ENCODE results near the gene ROGDI.

The ROGDI gene

GRCh38 chr16:4795828-4796572, 6.4 kb downstream of the ROGDI start:
- Histone ChIP-seq H3K4me3 (no peak overlapping the region), H3K4me1 (peaks cover 0 to 9% (median under 1%) of the 10 kb centered on the region in 4 donors), H3K36me3 (peaks cover 0 to 33% (median 15%) of the 10 kb centered on the region in 3 donors), H3K9me3 (no peaks in the 10 kb centered on the region), H3K27me3 (no peaks in the 10 kb centered on the region), H3K27ac (no peak overlapping the region)
- no peak for DNase-seq
- TF ChIP-seq, protein P1, sequence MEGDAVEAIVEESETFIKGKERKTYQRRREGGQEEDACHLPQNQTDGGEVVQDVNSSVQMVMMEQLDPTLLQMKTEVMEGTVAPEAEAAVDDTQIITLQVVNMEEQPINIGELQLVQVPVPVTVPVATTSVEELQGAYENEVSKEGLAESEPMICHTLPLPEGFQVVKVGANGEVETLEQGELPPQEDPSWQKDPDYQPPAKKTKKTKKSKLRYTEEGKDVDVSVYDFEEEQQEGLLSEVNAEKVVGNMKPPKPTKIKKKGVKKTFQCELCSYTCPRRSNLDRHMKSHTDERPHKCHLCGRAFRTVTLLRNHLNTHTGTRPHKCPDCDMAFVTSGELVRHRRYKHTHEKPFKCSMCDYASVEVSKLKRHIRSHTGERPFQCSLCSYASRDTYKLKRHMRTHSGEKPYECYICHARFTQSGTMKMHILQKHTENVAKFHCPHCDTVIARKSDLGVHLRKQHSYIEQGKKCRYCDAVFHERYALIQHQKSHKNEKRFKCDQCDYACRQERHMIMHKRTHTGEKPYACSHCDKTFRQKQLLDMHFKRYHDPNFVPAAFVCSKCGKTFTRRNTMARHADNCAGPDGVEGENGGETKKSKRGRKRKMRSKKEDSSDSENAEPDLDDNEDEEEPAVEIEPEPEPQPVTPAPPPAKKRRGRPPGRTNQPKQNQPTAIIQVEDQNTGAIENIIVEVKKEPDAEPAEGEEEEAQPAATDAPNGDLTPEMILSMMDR (IDR thresholded peaks at IDR 0.05): no peak
- intact Hi-C loops (cut with DNase I; ENCODE audit: low total_unique reads): loop anchor here (5.0 kb wide), 1 partner anchor 89 kb away; no protein-coding TSS in a partner anchor

DNA sequence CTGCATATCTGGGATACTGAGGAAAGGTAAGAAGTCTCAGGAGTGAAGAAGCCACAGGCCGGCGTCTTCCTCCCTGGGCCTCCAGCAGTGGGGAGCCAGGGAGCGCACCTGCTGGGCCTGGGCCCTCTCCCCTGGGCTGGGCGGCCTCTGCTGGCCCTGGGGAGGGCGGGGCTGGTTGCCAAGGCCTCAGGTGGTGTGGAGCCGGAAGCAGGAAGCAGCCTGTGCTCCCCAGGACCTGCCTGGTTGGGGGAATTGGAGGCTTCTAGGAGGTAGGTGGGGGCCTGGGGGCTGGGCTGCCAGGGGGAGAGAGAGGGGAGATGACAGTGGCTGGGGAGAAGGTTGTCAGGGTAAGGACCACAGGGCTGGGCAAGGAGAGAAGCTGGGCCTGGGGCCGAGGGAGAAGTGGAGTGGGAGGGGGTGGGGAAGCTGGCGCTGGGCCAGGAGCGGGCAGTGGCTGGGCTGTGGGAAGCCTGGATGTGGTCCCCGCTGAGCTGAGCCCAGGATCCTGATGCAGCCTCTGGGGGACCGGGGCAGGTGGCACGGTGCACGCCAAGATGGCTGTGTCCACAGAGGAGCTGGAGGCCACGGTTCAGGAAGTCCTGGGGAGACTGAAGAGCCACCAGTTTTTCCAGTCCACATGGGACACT, 7.1 kb downstream of the ROGDI start, which contains the start of gene SMIM22:
Gene SMIM22, plus strand, starts transcription at position 189 of the 647 bp plus-strand sequence. Its CDS starts 366 bp downstream, at position 555.
- Histone ChIP-seq H3K4me1 (peaks cover 0 to 4% (median 0%) of the 10 kb centered on the region in 4 donors), H3K9me3 (no peaks in the 10 kb centered on the region), H3K27me3 (no peaks in the 10 kb centered on the region), H3K36me3 (peaks cover 0 to 33% (median 15%) of the 10 kb centered on the region in 3 donors), H3K27ac (no peak within 1 kb of the TSS), H3K4me3 (no peak within 1 kb of the TSS)
- TF ChIP-seq, protein P1 (IDR thresholded peaks at IDR 0.05): no peak
- no peak for DNase-seq
- intact Hi-C loops (cut with DNase I; ENCODE audit: low total_unique reads): loop anchor here (5.0 kb wide), 1 partner anchor 88 kb away; no protein-coding TSS in a partner anchor

DNA sequence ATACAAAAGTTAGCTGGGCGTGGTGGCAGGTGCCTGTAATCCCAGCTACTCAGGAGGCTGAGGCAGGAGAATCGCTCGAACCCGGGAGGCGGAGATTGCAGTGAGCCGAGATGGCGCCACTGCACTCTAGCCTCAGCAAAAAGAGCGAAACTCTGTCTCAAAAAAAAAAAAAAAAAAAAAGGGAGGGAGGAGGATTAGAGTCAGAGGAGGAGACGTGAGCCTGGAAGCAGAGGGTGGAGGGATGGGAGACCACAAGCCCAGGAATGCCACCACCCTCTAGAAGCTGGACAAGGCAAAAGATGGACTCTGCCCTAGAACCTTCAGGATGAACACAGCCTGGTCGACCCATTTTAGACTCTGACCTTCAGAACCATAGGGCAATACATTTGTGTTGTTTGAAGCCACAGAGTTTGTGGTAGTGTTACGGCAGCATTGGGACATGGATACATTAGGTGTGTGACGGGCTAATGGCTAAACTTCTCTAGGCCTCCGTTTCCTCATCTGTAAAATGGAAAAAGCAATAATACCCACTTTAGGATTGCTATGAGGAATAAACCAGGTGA, 9.4 kb downstream of the ROGDI start:
- Histone ChIP-seq H3K27ac (no peak overlapping the region), H3K4me3 (no peak overlapping the region), H3K36me3 (peaks cover 0 to 15% (median 7%) of the 10 kb centered on the region in 3 donors), H3K4me1 (no peaks in the 10 kb centered on the region), H3K9me3 (no peaks in the 10 kb centered on the region), H3K27me3 (no peaks in the 10 kb centered on the region)
- intact Hi-C loops (cut with DNase I; ENCODE audit: low total_unique reads): no loop called here
- TF ChIP-seq, protein P1 (IDR thresholded peaks at IDR 0.05): no peak
- no peak for DNase-seq

- H3K27me3 ChIP-seq: peaks cover 0 to 6% of the 10 kb centered on the region in 2 donors
- H3K9me3 ChIP-seq: no peaks in the 10 kb centered on the region
- intact Hi-C loops (cut with DNase I; ENCODE audit: low total_unique reads): no loop called here
- no peak for DNase-seq
- H3K4me3 ChIP-seq: no peak overlapping the region
- H3K4me1 ChIP-seq: no peaks in the 10 kb centered on the region
- H3K27ac ChIP-seq: no peak overlapping the region
- H3K36me3 ChIP-seq: no peaks in the 10 kb centered on the region
- TF ChIP-seq, protein P1 (IDR thresholded peaks at IDR 0.05): no peak
Measured at GRCh38 chr16:4790871-4791270, 11.6 kb downstream of the ROGDI start.

DNA sequence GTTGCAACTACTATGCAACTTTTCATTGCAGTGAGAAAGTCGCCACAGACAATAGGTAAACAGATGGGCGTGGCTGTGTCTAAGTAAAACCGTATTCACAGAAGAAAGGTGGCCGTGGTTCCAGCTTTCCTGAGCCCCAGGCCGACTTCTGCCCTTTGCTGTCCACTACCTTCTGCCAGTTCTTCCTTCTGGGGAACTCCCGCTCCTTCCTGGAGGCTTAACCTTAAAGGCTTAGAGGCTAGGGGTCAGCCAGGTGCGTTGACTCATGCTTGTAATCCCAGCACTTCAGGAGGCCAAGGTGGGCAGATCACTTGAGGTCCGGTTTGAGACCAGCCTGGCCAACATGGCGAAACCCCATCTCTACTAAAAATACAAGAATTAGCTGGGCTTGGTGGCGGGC, 12.2 kb downstream of the ROGDI start:
- TF ChIP-seq, protein P1 (IDR thresholded peaks at IDR 0.05): no peak
- no peaks in the 10 kb centered on the region for H3K36me3 ChIP-seq
- H3K4me3 ChIP-seq: no peak overlapping the region
- peaks cover 0 to 6% of the 10 kb centered on the region in 2 donors for H3K27me3 ChIP-seq
- intact Hi-C loops (cut with DNase I; ENCODE audit: low total_unique reads): no loop called here
- no peak for DNase-seq
- no peaks in the 10 kb centered on the region for H3K4me1 ChIP-seq
- H3K9me3 ChIP-seq: no peaks in the 10 kb centered on the region
- no peak overlapping the region for H3K27ac ChIP-seq
